ENCODE measurements around the gene ATP9B. TPM values are rescaled to one million over a fixed set of nuclear protein-coding genes. Genes with fewer than 3 reads are reported as not detected.
A peak's percentile ranks its signal among the peaks of the same experiment; 100 is the strongest.

The ATP9B gene
- total and polyA plus RNA-seq, 4 donors, result 7.1 to 31.4 (median 15.5) TPM

DNA sequence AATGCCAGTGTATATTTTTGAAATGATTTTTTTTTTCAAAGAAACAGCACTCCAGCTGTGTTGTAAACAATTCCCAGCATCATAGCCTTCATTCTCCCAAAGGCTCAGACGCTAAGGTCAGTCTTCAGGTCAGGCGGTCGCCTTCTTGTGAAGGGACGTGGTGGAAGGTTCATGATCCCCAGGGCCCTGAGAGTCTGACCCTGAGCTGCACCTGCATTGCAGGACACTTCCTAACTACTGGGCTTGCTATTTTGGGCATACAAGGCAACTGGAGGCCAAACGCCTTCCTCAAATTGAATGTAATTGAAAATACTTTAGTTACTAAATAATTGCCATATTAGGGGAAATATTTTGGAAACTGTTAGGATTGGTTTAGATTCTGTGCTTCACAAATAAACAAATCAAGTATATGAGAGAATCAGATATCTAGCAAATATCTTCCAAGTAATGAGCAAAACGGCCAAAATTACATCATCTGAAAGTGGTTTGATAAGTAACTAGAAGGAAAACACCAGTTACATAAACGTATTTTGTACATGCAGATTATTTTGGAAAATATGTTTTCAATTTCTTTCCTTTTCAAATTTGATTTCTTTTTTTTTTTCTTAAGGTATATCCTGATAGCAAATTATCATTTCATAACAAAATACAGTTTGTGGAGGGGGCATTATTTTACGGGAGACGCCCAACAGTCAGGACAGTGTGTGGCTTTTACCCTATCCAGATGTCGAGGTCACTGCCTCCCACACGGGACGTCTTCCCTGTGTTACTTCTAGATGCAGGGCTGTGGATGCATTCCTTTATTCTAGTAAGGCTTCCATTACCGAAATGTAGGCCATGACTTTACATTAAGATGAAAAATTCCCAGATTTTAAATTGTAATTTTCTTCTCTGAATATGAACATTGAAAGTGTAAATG lies 136.0 kb downstream of the ATP9B start:
- peaks cover 0 to 9% (median 5%) of the 10 kb centered on the region in 4 donors for H3K4me1 ChIP-seq (ENCODE audit: control insufficient read depth in 4 of 4, insufficient read depth in 4 of 4, low read length in 3 of 4)
- H3K36me3 ChIP-seq (ENCODE audit: control insufficient read depth in 4 of 4, insufficient read depth in 3 of 4, low read depth in 1 of 4, low read length in 3 of 4), result peaks cover 0 to 6% (median 4%) of the 10 kb centered on the region in 4 donors
- no peaks in the 10 kb centered on the region for H3K27me3 ChIP-seq (ENCODE audit: control insufficient read depth in 4 of 4, insufficient read depth in 4 of 4, low read length in 3 of 4)
- 84% methylated on average over 13 of the region's 13 CpGs for WGBS
- peak overlapping the region in 1 of 3 donors; percentile 31 for H3K4me3 ChIP-seq (ENCODE audit: low read depth in 1 of 3, low read length in 3 of 3)
- no peak overlapping the region for H3K9ac ChIP-seq (ENCODE audit: low read depth in 1 of 2, low read length in 2 of 2)
- no peaks in the 10 kb centered on the region for H3K9me3 ChIP-seq (ENCODE audit: control insufficient read depth in 4 of 4, low read length in 3 of 4)
- DNase-seq (ENCODE audit: low spot score), result no peak
- TF ChIP-seq YY1 (IDR thresholded peaks at IDR 0.05) (no peak), EGR1 (IDR thresholded peaks at IDR 0.05; ENCODE audit: low read depth in 2 of 2) (no peak), GABPA (IDR thresholded peaks at IDR 0.05 in 1 of 2, conservative IDR thresholded peaks at IDR 0.05 in 1 of 2) (no peak), REST (IDR thresholded peaks at IDR 0.05) (no peak), CTCF (IDR thresholded peaks at IDR 0.05; ENCODE audit: low read depth, low read length, missing input control) (no peak), NR2F2 (IDR thresholded peaks at IDR 0.05) (no peak), RAD21 (IDR thresholded peaks at IDR 0.05) (no peak), HNF4A (conservative IDR thresholded peaks at IDR 0.05) (no peak), TAF1 (conservative IDR thresholded peaks at IDR 0.05) (no peak), HNF4G (IDR thresholded peaks at IDR 0.05) (no peak), FOXA1 (IDR thresholded peaks at IDR 0.05) (no peak), RXRA (IDR thresholded peaks at IDR 0.05) (no peak), SP1 (IDR thresholded peaks at IDR 0.05) (no peak)
- TF ChIP-seq, protein P1, sequence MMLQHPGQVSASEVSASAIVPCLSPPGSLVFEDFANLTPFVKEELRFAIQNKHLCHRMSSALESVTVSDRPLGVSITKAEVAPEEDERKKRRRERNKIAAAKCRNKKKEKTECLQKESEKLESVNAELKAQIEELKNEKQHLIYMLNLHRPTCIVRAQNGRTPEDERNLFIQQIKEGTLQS (IDR thresholded peaks at IDR 0.05), result no peak
- TF ChIP-seq, protein P2, sequence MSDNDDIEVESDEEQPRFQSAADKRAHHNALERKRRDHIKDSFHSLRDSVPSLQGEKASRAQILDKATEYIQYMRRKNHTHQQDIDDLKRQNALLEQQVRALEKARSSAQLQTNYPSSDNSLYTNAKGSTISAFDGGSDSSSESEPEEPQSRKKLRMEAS (IDR thresholded peaks at IDR 0.05), result no peak
- TF ChIP-seq, protein P3, sequence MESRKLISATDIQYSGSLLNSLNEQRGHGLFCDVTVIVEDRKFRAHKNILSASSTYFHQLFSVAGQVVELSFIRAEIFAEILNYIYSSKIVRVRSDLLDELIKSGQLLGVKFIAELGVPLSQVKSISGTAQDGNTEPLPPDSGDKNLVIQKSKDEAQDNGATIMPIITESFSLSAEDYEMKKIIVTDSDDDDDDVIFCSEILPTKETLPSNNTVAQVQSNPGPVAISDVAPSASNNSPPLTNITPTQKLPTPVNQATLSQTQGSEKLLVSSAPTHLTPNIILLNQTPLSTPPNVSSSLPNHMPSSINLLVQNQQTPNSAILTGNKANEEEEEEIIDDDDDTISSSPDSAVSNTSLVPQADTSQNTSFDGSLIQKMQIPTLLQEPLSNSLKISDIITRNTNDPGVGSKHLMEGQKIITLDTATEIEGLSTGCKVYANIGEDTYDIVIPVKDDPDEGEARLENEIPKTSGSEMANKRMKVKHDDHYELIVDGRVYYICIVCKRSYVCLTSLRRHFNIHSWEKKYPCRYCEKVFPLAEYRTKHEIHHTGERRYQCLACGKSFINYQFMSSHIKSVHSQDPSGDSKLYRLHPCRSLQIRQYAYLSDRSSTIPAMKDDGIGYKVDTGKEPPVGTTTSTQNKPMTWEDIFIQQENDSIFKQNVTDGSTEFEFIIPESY (IDR thresholded peaks at IDR 0.05), result no peak
- peak overlapping the region; percentile 23 to 52 for H3K27ac ChIP-seq (ENCODE audit: low read depth in 1 of 2, low read length in 2 of 2)

Measured in liver (tissue), 9 donors.